Stimulated activated CD4-positive, alpha-beta T cell treated with anti-CD3 and anti-CD28 coated beads, Interleukin-2, amount 100 ng/mL, for 24 hours (primary cell): ENCODE data around the gene GNG8.

Source experiments
- DNase-seq, 2 donors: peaks; one replicate each; pipeline ENCODE4 v3.0.0-alpha.2; 2020

GNG8 gene

DNA sequence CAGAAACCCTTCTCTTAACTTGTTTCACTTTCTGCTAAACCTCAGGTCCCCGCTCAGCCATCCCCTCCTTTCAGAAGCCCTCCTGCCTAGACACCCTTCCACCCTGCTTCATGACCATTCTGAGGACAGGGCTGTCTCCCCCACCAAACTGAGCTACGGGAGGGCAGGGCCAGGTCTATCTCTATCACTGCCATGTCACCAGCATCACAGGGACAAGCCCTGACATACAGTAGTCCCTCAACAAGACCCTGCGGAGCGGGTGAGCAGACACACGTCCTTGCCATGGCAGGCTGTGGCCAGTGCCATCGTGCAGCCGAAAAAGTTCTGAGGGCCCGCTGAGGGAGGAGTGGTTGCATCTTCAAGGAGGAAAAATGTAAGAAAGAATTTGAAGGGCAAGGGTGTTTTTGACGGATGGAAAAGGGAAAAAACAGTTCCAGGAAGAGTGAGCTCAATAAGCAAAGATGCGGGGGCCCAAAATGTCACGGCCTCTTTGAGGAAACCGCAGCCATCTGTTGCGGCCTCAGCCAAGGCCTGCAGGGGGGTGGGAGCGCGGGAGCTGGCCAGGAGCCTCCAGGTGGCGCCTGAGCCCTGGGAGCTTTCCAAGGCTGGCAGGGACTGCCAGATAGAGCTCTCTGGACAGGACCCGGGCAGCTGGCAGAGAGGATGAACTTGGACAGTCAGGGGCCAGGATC lies 19.2 kb downstream of the GNG8 start:
- DNase-seq: peak; percentile 58 to 73

DNA sequence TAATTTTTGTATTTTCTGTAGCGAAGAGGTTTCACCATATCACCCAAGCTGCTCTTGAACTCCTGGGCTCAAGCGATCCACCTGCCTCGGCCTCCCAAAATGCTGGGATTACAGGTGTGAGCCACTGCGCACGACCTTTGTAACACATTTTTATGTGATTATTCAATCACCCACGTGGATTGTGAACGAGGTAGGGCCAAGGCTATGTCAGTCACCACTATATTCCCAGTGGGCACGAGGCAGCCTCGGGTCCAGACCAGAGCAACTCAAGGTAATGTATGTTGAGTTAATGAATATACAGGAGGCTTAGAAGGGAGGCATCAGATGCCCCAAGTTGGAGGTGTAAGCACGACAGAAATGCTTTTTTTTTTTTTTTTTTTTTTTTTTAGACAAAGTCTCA lies 20.0 kb downstream of the GNG8 start:
- DNase-seq: no peak

- DNase-seq: peak; percentile 90
These were observed 21.8 kb downstream of the GNG8 start for GRCh38 chr19:46614114-46614722.

- DNase-seq: no peak
These were observed 22.5 kb downstream of the GNG8 start for GRCh38 chr19:46613525-46613924.

DNA sequence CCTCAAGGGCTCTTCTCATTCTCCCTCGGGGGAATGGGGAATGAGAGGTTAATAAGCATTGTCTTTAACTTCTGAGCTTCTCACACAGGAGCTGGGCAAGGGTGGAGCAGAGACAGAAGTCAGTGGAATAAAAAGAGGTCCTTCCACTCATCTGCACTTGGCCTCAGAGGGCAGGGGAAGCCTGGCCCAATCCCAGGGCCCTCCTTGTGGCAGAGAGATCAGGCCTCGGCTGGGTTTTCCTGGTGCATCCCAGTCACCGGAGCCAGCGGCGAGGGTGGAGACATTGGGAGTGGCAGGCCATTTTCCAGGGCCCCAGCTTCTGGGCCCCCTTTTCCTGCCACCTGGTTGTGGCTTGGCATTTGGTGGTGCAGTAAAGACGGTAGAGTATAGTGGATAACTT lies 24.2 kb downstream of the GNG8 start:
- no peak for DNase-seq

- DNase-seq: no peak
These were observed 24.9 kb downstream of the GNG8 start for GRCh38 chr19:46610851-46611770.

DNA sequence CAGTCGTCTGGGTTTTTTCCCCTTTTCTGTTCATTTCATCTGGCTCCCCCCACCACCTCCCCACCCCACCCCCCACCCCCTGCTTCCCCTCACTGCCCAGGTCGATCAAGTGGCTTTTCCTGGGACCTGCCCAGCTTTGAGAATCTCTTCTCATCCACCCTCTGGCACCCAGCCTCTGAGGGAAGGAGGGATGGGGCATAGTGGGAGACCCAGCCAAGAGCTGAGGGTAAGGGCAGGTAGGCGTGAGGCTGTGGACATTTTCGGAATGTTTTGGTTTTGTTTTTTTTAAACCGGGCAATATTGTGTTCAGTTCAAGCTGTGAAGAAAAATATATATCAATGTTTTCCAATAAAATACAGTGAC lies 25.6 kb downstream of the GNG8 start:
- no peak for DNase-seq

DNA sequence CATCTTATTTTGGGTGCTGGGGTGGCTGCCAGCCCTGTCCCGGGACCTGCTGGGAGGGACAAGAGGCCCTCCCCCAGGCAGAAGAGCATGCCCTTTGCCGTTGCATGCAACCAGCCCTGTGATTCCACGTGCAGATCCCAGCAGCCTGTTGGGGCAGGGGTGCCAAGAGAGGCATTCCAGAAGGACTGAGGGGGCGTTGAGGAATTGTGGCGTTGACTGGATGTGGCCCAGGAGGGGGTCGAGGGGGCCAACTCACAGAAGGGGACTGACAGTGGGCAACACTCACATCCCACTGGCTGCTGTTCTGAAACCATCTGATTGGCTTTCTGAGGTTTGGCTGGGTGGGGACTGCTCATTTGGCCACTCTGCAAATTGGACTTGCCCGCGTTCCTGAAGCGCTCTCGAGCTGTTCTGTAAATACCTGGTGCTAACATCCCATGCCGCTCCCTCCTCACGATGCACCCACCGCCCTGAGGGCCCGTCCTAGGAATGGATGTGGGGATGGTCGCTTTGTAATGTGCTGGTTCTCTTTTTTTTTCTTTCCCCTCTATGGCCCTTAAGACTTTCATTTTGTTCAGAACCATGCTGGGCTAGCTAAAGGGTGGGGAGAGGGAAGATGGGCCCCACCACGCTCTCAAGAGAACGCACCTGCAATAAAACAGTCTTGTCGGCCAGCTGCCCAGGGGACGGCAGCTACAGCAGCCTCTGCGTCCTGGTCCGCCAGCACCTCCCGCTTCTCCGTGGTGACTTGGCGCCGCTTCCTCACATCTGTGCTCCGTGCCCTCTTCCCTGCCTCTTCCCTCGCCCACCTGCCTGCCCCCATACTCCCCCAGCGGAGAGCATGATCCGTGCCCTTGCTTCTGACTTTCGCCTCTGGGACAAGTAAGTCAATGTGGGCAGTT lies 26.2 kb downstream of the GNG8 start:
- no peak for DNase-seq

- peak in 1 of 2 donors; percentile 11 for DNase-seq
These were observed 27.2 kb downstream of the GNG8 start for GRCh38 chr19:46608581-46609345.

GRCh38 chr19:46608178-46608577 lies 27.8 kb downstream of the GNG8 start:
- DNase-seq: no peak

- DNase-seq: peak in 1 of 2 donors; percentile 13
These were observed 28.6 kb downstream of the GNG8 start for GRCh38 chr19:46607448-46607841.

DNA sequence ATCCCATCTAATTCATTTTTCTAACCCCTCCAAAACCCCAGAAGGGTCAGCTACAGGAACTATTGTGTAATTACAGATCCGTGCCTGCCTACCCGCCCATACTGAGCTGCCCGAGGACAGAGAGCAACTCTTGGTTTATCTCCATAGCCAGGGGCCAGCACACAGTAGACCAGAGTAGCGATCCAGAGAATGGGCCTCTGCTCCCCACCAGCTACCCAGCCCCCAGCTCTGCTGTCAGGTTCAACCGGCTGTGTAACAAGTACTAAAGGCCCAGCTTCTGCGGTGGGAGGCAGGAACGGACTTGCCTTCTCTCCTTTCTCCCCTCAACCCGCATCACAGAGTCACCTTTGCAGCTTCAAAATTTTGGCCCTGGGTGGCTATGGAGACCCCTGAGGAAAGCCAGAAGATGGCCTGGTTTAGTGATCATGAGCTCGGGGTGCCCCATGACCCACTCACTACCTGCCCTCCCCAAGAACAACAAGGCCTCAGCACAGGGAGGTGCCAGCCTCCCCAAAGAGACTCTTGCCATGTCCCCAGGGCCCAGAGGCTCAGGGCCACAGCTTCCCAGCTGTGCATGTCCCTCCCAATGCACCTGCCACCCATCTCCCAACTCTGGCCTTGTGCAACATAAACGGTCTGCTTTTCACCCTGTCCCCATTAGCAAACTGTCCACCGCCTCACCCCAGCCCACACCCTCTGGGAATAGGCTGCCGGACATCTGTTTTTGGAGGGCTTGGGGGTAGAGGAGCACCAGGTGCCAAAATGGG lies 29.1 kb downstream of the GNG8 start:
- no peak for DNase-seq

DNA sequence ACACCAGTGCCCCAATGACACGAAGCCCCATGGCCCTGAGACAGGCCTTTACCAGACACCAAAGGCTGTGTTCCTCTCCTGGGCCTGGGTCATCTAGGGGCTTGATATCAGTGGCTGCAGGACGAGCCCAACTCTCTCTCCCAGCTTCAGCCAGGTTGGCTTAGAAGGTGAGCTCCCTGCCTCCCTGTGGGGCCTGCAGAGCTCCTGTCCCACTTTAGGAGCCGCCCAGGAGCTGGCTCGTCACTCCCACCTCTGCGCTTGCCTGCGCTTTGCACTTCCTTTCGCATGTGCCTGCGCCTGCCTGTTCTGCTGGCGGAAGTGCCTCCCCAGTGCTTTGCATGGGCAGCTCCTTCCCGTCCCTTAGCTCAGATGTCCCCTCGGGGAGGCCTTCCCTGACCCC lies 30.0 kb downstream of the GNG8 start:
- peak in 1 of 2 donors; percentile 16 for DNase-seq

GRCh38 chr19:46605356-46605821 lies 30.6 kb downstream of the GNG8 start:
- DNase-seq: peak in 1 of 2 donors; percentile 15

DNA sequence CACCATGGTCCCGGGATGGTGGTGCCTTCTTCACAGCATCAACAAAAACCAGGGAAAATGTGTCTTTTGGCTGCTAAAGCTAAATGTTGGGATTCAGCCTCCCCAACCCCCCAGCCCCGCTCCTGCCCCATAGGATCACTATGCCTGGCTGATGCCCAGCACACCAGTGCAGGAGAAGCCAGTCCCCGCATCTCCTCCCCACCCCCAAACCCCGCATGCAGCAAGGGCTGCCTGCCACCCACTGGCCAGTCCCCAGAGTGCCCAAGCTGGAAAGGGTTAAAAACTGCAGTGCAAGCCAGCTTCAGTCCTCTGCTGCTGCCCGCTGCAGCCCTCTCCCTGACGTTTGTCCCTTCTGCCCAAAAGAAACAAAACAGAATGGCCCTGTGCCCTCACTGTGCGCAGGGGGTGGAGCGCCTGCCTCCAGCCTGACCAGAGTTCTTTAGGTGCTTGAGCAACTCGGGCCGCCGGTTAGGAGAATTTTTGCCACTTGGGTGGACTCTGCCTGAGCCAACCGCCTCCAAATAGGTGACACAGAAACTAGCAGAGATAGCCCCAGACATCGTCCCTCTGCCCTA lies 31.1 kb downstream of the GNG8 start:
- no peak for DNase-seq

GRCh38 chr19:46603752-46604231 lies 32.2 kb downstream of the GNG8 start:
- DNase-seq: peak in 1 of 2 donors; percentile 18

DNA sequence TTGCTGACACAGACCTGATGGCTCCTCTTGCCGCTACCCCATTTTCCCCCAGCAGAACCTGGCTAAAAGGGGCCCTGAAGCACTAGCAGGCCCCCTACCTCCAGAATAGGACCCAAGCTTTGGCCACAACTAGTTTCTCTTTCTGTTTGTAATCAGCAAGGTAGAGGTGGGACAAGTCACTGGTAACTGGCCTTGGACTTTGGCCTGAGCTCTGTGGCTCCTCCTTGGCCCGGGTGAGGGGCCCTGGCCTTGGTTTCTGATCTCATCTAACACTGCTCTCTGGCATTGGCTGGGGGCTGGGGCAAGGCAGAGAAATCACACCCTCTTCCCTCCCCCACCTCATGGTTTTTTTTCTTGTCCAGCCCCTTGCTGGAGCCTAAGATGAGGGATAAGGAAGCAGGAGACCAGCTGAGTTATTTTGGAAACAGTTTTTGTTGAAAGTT lies 32.8 kb downstream of the GNG8 start:
- no peak for DNase-seq

GRCh38 chr19:46602392-46603194 lies 33.4 kb downstream of the GNG8 start:
- peak; percentile 70 to 71 for DNase-seq
